ENCODE results near the gene PIAS1.
"Not testable (repeated sequence)": the region's sequence is repeated elsewhere in the genome, so short reads cannot be mapped to it uniquely, and the experiment has no call there.

The PIAS1 gene

DNA sequence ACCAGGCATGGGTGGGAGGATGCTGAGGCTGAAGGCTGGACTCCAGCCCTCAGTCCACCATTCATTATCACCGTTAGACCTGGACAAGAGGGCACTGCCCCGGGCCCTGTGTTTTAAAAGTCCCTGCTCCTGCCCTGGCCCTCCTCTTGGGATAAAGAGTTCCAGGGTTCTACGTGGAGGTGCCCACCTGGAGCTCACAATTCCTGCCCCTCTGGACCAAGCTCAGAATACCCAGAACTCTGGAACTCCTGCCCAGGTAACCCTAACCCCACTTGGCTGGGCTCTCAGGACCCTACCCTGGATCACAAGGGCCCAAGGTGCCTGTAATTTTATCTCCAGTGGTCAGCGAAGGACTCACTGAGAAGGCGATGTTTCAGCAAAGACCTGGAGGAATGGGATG is 149.8 kb downstream of the PIAS1 start:
- no peak for DNase-seq (ENCODE audit: low read depth)

DNA sequence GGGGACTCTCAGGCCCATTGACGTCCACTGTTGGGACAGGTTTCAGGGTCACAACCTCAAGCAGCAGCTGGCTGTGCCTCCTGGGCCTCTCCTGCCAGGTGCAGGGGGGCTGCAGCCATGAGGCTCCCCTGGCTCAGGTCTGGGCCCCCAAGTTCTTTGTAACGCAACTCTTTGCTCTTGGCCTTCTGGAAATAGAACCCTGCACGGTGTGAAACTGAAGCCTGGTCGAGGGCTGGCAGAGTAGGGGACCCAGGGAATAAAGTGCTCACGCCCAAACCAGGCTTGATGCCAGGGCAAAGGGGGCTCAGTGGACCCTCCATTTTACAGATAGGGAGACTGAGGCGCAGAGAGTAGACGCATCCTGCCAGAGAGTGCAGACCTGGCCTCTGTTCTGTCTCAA is 150.2 kb downstream of the PIAS1 start:
- no peak for DNase-seq (ENCODE audit: low read depth)

DNA sequence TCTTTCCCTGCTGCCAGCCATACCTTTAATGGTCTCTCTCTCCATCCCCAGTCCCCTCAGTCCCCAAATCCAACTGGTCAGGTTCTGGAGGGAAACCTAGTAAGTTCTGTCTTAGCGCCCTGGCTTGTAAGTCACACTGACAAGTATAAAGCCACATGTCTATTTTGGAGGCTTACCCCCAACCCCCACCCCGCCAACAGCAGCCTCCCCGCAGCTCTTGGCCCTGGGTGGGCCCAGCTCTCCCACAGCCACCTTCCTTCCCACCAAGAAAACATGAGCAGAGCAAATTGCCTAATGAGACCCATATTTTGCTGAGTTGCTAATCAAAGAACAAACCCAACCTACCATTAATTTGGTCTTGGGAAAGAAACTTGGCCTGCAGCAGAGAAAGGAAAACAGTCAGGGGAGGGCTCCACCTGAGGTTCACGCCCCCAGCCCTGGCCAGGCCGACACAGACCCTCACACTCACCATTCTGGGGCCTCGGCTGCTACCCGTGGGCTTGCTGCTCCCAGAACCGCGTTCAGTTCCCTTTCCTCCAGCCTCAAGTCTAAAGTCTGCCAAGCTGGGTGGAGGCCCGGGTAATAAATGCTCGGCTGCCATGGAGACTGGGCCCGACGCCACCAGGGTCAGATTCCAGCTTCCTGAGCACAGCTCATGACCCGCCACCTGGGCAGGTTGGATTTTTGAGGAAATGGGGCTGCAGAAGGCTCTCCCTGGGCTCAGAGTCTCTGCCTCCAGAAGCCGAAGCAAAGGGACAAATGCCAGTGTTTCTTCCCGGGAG is 150.9 kb downstream of the PIAS1 start, which contains the start of gene CALML4:
CALML4 (minus strand) TSS at position 557 of the 782 bp plus-strand sequence; CDS start at position 472, 85 bp downstream.
- no peak for DNase-seq (ENCODE audit: low read depth)

DNA sequence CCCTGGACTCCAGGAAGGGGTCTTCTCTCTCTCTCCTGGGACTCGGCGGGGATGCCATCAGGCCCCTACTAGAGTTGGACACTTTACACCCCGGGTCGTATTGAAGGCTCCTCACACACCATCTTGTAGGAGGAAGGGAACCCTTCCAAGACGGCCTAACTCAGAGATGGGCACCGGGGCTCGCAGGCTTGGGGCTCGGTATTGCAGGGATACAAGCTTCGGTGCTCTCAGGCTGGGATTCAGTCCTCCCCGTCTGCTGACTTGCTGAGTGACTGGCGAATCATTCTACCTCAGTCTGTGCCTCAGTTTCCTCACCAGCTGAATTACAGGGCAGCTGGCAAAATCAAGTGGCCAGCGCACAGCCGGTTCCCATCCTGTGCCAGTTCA is 151.4 kb downstream of the PIAS1 start:
- DNase-seq (ENCODE audit: low read depth): no peak

DNA sequence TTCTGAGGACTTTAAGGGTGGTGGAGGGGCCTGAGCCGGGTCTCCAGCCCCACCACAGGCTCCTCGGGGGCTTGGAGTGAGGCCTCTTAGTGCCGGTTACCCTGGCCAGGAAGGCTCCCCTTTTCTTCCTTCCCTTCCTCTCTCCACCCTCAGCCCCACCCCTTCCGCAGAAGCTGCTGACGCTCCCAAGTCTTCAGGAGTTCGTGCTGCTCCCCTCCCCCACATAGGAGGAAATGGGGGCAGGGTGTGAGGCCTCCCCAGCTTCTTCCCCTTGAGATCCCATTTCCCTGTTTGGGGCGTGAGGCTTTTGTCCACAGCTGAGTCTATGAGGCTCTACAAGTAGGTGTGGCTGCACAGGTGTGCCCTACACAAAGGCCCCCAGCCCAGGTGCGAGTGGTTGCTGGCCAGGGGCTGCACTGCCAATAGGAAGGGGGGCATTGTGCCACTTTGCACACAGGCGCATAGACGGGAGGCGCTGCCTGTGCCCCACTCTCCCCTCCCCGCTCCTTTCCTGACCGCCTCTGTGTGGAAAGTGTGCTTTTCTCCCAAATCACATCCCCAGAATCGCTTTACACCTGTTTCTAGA is 151.9 kb downstream of the PIAS1 start:
- DNase-seq (ENCODE audit: low read depth): no peak

DNA sequence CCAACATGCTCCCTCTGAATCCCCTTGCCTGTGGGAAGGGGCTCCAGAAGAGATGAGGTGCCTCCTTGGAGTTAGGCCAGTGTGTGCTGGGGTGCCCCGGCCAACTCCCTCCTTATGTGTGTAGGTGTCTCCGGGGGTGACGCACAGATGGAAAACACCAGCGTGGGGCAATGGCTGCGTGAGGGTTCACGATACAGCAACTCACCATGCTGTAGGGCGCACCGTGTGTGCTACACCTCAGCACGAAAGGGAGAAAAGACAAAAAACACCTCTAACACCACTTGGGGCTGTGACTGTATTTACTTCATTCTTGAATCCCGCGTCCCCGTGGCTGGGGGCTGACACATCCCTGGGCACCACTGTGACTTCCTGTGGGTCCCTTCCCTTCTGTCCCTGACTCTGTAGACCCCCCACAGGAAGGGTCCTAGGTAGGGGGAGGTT is 152.6 kb downstream of the PIAS1 start:
- no peak for DNase-seq (ENCODE audit: low read depth)

DNA sequence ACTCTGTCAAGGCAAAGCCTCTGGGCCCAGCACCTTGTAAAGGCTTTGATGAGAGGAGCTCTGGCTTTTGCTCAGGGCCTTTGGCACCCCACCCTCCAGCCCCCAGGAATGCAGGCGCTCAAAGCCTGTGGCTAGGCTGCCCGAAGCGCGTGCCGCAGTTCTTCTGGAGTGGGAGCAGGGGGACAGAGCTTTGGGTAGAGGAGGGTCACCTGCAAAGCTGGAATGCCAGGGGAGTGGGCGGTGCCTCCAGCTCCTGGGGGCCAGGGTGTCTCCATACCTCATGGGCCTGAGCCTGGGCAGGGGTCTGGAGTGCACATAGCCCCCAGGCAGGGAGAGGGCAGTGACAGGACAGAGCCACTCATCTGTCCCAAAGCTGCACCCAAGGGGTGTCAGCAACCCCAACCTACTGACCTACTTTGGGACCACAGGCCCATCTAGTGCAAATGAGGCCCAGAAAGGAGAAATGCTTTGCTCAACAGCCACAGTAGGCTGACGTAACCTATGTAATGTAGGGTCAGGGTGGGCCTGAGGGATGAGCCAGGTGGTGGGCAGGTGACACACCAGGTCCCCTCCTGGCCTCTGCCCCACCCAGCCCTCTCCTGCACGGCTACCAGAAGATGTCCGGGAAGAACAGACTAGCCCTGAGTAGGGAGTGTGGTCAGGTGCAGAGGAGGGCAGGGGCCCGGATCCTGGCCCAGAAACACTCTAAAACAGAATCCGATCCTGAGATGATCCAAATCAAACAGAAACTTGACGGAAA is 153.2 kb downstream of the PIAS1 start:
- no peak for DNase-seq (ENCODE audit: low read depth)

DNA sequence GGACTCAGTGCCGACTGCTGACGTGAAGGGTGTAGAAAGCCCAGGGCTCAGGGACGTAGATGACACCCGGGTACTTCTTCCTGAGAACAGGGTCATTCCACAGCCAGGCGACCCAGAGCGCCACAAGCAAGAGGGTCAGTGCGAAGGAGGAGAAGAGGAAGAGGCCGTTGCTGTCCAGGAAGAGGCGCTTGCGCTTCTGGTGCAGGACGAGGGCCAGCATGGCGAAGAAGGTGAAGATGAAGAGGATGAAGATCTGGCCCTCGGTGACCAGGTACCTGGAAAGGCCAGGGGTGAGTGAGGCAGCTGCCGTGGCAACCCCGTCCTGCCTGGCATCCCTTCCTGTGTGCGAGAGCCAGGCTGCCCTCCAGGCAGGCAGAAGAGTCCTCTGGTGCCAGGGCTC is 154.0 kb downstream of the PIAS1 start:
- no peak for DNase-seq (ENCODE audit: low read depth)

DNA sequence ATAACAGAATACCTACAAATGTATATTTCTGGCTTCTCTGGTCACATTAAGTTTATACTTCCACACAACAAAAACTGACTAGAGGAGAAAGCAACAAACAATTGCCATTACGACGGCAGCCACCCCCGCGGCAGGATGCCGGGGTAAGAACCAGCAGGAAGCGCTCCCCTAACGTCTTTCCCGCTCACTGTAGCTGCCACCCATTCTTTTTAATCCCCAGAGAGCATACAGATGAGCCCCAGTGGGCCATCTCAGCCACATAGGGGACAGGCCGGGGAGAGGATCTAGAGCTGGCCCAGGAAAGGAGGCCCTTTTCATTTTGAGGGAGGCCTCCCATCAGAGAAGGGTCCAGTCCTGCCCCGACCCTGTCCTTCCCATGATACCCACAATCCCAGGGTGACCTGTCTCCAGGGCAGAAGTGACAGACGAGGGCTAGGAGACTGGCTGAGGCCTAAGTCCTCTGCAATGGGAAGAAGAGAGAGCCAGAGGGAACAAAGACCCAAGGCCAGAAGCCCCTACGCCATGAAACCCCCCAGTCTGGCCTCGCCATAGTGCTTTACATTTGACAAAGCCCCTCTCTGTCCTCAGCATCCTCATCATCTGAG is 154.6 kb downstream of the PIAS1 start:
- no peak for DNase-seq (ENCODE audit: low read depth)

DNA sequence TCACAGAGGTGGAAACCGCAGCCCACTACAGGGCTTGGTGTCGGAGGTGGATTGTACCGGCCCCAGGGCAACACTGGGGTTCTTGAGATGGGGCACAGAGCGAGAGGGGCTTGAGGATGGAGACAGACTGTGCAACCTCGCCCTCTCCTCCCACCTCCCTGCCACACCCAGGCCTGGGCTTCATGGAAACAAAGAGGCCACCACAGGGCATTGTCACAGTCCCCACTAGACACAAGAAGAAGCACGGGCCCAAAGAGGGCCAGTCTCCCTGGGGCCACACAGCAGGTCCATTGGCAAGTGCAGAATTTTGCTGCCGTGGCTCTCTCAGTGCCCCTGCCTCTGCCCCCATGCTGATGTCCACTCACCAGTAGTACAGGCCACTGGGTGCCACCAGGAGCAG is 155.2 kb downstream of the PIAS1 start:
- no peak for DNase-seq (ENCODE audit: low read depth)

DNA sequence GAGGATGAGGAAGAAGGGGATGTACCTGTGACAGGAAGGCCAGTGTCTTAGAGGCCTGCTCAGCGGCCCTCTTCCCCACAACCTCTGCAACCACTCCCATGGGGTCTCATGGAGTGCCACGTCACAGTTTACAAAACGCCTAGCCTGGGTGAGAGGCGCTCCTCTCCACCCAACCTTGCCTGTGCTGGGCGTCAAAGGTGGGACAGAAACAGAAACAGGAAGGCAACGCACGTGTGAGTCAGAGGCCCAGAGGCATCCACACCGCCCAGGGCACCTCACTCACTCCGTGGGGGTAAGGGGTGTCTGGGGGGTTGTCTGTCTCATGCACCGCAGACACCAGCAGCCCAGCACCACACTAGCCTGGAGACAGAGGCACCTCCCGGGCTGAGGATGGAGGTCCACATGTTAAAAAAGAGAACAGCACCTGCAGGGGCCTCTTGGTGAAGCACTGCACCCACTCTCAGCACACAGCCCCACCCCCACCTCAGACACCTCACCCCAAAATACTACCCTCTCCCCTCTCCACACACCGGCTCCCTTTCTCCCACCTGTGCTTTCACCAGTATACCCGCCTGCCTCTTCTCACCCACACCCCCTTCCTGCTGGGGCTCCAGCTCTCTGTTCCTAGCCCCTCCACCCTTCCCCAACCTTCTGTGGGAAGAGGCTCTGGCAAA is 155.8 kb downstream of the PIAS1 start:
- no peak for DNase-seq (ENCODE audit: low read depth)

DNA sequence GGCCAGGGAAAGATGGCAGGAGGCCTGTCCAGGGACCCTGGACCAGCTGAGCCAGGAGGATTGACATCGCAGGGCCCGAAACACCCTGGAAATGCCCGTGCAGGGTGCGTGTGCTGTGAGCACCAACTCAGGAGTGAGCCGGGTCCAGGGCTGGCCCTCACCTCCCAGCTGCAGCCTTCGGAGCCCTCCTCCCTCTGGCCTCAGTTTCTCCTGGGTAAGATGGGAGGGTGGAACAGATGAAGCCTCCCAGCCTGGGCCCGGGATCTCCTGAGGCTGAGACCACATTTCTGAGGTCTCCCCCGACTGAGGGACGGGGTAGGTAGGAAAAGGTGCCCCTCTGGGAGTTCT is 156.3 kb downstream of the PIAS1 start:
- no peak for DNase-seq (ENCODE audit: low read depth)

DNA sequence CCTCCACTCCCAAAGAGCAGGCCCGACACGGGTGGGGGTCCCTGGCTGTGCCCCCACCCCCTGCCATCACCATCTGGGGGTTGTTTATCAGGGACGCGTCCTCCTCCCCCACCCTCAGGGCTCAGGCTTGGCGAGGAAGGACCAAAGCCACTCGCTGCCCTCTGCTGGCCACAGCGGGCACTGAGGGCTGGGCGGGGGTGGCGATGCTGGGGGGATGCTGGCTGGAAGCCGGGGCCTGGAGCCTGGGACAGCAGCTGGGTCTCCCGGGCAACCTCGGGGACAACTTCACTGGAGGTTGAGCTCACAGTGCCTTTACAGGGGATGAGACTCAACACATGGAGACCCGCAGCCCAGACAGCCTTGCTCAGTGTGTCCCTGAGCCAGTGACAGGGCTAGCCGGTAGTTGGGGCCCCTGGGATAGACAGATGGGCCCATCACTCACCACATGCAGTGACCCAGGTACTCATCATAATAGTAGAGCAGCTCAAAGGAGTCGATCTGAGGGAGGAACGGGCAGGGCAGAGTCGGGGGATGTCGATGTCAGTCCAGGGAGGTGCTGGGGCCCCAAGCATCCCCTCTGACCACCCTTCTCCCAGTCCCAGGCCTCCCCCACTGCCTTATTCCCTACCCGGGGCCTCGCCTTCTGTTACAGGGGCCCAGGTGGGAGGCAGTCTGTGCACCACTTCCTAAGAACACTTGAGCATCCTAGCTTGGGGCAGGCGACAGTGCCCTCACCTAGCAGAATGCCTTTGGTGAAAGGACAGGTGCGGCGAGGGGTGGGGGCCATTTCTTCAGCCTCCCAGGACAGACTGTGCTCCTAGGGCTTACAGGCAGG is 156.9 kb downstream of the PIAS1 start:
- DNase-seq (ENCODE audit: low read depth): no peak

DNA sequence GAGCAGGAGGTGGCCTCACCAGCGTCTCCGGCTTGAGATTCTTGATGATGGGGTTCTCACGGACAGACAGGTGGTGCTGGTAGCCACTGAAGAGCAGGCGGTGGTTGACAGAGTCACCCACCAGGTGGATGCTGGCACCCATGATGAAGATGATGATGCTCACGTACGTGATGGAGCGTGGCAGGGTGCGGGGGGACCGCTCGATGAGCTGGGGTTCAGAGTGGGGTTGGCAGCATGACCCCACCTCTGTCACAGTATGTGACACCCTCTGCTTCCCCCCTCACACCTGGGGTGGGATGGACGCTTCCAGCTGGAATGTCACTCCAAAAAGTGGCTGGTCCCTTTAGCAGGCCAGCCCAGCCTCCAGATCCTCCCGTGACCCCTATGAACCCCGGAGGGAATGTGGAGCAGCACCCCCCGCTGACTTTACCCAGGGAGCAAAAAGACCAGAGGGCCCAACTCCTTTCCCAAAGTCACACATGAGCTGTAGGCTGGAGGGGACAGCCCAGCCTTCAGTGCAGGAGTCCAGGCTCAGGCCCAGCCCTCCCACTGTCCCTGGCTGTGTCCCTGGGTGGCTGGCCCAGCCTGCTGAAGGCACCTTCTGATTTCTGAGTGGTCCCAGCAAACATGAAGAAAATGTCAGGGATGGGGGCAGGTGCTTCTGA is 157.7 kb downstream of the PIAS1 start:
- DNase-seq (ENCODE audit: low read depth): no peak

DNA sequence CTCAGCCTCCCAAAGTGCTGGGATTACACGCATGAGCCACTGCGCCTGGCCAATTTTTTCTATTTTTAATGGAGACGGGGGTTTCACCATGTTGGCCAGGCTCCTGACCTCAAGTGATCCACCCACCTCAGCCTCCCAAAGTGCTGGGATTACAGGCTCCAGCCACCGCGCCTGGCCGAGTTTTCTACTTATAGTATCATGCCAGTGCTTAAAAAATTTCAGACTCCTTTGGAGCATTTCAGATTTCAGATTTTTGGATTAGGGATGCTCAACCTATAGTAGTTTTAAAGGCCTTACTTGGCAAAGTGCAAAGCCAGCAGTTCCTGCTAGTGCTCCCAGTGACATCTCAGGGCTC is 159.4 kb downstream of the PIAS1 start:
- DNase-seq (ENCODE audit: low read depth): not testable (repeated sequence)

DNA sequence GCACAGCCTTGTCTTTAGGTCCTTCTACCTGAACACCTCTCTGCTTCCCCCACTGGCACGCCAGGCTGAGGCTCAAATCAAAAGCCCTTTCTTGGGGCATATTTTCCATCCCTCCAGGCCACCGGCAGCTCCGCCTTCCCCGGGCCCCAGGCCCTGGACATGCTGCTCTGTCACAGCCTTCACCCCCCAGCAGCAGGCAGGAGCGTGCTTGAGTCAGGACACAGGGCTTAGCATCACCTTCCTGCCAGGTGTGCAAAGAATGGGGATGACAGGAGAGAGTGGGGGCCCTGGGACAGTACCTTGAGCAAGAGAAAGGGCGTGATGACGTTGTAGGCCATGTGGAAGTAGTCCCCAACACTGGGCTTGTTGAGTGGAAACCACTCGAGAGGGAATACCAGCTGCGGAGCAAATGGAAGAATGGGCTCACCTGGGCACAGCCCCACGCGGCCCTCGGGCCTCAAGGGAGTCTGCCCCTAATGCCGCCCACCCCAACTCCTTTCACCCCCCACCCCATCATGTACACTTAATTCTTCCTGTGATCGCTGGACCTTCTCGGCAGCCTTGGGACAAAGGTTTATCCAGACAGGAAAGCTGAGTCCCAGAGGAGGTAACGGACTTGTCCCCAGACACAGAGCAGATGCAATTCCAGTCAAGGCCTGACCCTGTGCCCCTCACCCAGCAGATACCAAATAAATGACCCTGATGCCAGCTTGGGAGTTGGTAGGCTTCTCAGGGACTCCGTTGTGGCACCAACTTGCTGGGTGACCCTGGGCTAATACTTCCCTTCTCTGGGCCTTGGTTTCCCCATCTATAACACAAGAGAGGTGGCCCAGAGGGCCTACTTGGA is 160.1 kb downstream of the PIAS1 start:
- DNase-seq (ENCODE audit: low read depth): no peak

DNA sequence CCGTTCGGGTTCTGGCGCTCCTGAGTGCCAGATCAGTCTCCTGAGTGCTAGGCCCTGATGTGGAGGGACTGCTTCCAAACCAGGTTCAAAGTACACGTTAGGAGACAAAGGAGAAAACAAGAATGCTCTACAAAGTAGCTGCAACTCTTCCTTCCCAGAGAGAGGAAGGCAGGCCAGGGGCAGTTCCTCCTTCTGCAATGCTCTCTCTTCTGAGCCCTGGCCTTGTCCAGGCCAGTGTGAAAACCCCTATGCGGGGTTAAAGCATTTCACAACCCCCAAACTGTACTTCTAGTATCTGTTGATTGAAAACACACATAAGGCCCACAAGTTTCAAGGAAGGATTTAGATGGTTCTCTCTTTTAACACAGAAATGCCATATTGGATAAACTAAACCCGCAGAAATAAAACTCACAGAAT is 160.7 kb downstream of the PIAS1 start:
- DNase-seq (ENCODE audit: low read depth): no peak

DNA sequence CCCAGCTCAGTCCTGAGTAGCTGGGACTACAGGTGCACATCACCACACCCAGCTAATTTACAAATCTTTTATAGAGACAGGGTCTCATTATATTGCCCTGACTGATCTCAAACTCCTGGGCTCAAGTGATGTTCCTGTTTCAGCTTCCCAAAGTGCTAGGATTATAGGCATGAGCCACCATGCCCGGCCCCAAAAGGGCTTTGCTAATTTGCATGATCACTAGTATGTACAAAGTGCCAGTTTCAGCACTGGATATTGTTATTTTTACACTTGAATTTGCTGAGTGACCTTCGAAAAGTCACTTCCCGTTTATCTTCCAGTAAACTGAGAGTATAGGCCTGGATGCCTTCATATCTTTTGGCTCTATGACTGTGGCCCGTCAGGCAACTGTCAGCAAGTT is 163.2 kb downstream of the PIAS1 start:
- DNase-seq (ENCODE audit: low read depth): no peak

DNA sequence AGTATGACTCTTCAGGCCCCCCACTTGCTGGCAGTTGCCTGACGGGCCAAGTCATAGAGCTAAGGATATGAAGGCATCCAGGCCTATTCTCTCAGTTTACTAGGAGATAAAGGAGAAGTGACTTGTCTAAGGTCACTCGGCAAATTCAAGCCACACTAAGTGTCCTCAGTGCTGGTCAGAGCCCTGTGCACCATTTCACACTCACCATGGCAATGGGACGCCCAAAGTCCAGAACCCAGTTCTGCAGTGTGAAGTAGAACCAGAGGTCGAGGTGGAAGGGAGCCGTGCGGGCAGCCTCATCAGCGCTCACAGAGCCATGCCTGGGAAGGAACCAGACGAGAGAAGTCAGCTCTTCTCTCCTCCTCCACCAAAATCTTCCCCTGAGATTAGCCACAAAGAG is 164.2 kb downstream of the PIAS1 start:
- no peak for DNase-seq (ENCODE audit: low read depth)

Measured in stimulated activated CD8-positive, alpha-beta memory T cell treated with anti-CD3 and anti-CD28 coated beads, Interleukin-12 subunit alpha, Interleukin-12 subunit beta, amount 100 ng/mL, for 1 hour (primary cell).